Endothelial cell of umbilical vein (primary cell): ENCODE results near the gene MGST2. TPM values are rescaled to one million over a fixed set of nuclear protein-coding genes. Genes with fewer than 3 reads are reported as not detected.

ENCODE experiments used
- BruUV-seq: library from RNA; stranded (reverse); fragments of 400-500 nt; replicated peaks from 2 replicates; lab custom pipeline; 2021; lab: Mats Ljungman, UMichigan
- CTCF ChIA-PET: fragments of 300-600, 350-600 bp; sonication (Branson Sonifier 250); formaldehyde crosslinking; loops from one replicate; lab custom pipeline; 2021; ENCODE audit warnings: antibody characterized with exemption, inconsistent platforms; lab: Charles Lee
- POLR2A ChIA-PET: fragments of 300-600, 350-600 bp; sonication (Branson Sonifier 250); formaldehyde crosslinking; loops from one replicate; lab custom pipeline; 2021; ENCODE audit warnings: antibody characterized with exemption, inconsistent platforms; lab: Charles Lee
- DNase-seq: peaks from one replicate; pipeline ENCODE4 v3.0.0-alpha.2; 2011; ENCODE audit warnings: low read depth, low spot score
- FAIRE-seq: peaks from 2 replicates; lab custom pipeline; 2011; peaks lifted over from hg19 to GRCh38; lab: Jason Lieb, UNC
- H2AFZ ChIP-seq: 2 replicates; pipeline ENCODE4 v1.6.0; 2012; ENCODE audit warnings: low read depth, low read length, control low read depth, inconsistent platforms
- H3K27ac ChIP-seq: 2 replicates; pipeline ENCODE4 v1.5.1; 2011; ENCODE audit warnings: low read depth, mild to moderate bottlenecking, control low read depth, low read length, moderate library complexity; ENCODE audit not compliant: insufficient read depth
- H3K27me3 ChIP-seq, 2 experiments: 2 replicates each; pipeline versions ENCODE4 v1.6.0 to v1.6.1; 2011; ENCODE audit warnings: low read length in 2 of 2, mixed read lengths in 1 of 2; ENCODE audit not compliant: control insufficient read depth in 2 of 2, insufficient read depth in 2 of 2
- H3K36me3 ChIP-seq, 2 experiments: 2 replicates in 1 of 2; 3 replicates in 1 of 2; pipeline ENCODE4 v1.5.1; 2011; ENCODE audit warnings: low read length in 2 of 2, mild to moderate bottlenecking in 1 of 2, moderate library complexity in 1 of 2; ENCODE audit not compliant: control insufficient read depth in 2 of 2, insufficient read depth in 2 of 2; ENCODE audit errors: extremely low read depth in 1 of 2
- H3K4me1 ChIP-seq: 3 replicates; pipeline ENCODE4 v1.5.1; 2011; ENCODE audit warnings: mild to moderate bottlenecking, low read length; ENCODE audit not compliant: control insufficient read depth, insufficient read depth; ENCODE audit errors: extremely low read depth
- H3K4me2 ChIP-seq: 2 replicates; pipeline ENCODE4 v1.6.1; 2011; ENCODE audit warnings: low read length, control low read depth, mixed read lengths; ENCODE audit not compliant: insufficient read depth
- H3K4me3 ChIP-seq, 3 experiments: fragments of 200-600 bp in 1 of 3; sonication (generic), shearing (Covaris generic) in 1 of 3; replicated peaks in 1 of 3; 2 replicates each; pipeline ENCODE4 v1.5.1; 2011 to 2016; ENCODE audit warnings: control low read depth in 3 of 3, low read length in 3 of 3, mild to moderate bottlenecking in 2 of 3, inconsistent platforms in 1 of 3, low read depth in 1 of 3, moderate library complexity in 1 of 3; ENCODE audit not compliant: insufficient read depth in 1 of 3
- H3K79me2 ChIP-seq: 2 replicates; pipeline ENCODE4 v1.6.0; 2012; ENCODE audit warnings: low read length, inconsistent platforms; ENCODE audit not compliant: control insufficient read depth, insufficient read depth
- H3K9ac ChIP-seq: replicated peaks from 2 replicates; pipeline ENCODE3; 2011; ENCODE audit warnings: low read length, control low read depth; ENCODE audit not compliant: insufficient read depth; ENCODE audit errors: extremely low read depth
- H3K9me1 ChIP-seq: replicated peaks from 3 replicates; pipeline ENCODE4 v1.6.0; 2011; ENCODE audit warnings: mild to moderate bottlenecking, low read length; ENCODE audit not compliant: control insufficient read depth, insufficient read depth; ENCODE audit errors: extremely low read depth
- H3K9me3 ChIP-seq: replicated peaks from 2 replicates; pipeline ENCODE4 v1.5.1; 2012; ENCODE audit warnings: low read length, inconsistent platforms; ENCODE audit not compliant: control insufficient read depth, insufficient read depth
- H4K20me1 ChIP-seq: replicated peaks from 2 replicates; pipeline ENCODE3; 2011; ENCODE audit warnings: mild to moderate bottlenecking, low read length; ENCODE audit not compliant: control insufficient read depth, insufficient read depth; ENCODE audit errors: extremely low read depth
- CTCF ChIP-seq, 2 donors: IDR thresholded peaks; 1 replicate in 1 of 2; 2 replicates in 1 of 2; pipeline ENCODE4 v1.5.1; 2011; ENCODE audit warnings: low read length in 2 of 2, mild to moderate bottlenecking in 2 of 2, moderate library complexity in 2 of 2, control low read depth in 1 of 2, inconsistent platforms in 1 of 2, low read depth in 1 of 2; ENCODE audit not compliant: insufficient read depth in 1 of 2; ENCODE audit errors: extremely low read depth in 1 of 2
- FOS ChIP-seq: IDR thresholded peaks from 2 replicates; pipeline ENCODE4 v1.6.1; 2011; ENCODE audit warnings: mild to moderate bottlenecking, low read length, moderate library complexity, borderline replicate concordance; ENCODE audit not compliant: insufficient read depth
- MAX ChIP-seq: IDR thresholded peaks from 2 replicates; pipeline ENCODE4 v1.6.1; 2011; ENCODE audit not compliant: insufficient read depth, insufficient read length
- dilution Hi-C: fragments of 300-500 bp; cut with MboI; formaldehyde crosslinking; loops from one replicate; pipeline ENCODE4 v1.15.0; 2019; ENCODE audit warnings: low sequenced_read_pairs; ENCODE audit not compliant: extremely low pct_ligation_motif_present
- intact Hi-C: fragments of 100-400 bp; cut with micrococcal nuclease; formaldehyde crosslinking; loops from one replicate; pipeline ENCODE4 v1.10.0; 2022
- polyA plus RNA-seq, 4 experiments: library from polyadenylated mRNA; depleted of rRNA in 3 of 4; stranded (reverse) in 3 of 4; unstranded in 1 of 4; fragments of >200 nt; gene quantifications; 2 replicates each; pipeline versions ENCODE4 v1.2.1 to v1.2.3, GENCODE V29; 2011 to 2012; ENCODE audit warnings: missing spikeins in 1 of 4
- total RNA-seq: library from RNA; stranded (reverse); gene quantifications from 2 replicates; pipeline ENCODE4 v1.2.3, GENCODE V29; 2021

MGST2 gene
- total and polyA plus RNA-seq, 2 donors (not counting 3 experiments of a cell fraction or from before 2014, with no cell fraction given) = 64.3 to 78.9 TPM

GRCh38 chr4:139692309-139693012, 26.8 kb downstream of the MGST2 start:
- BruUV-seq = no TSS peak
- intact Hi-C loops (no loop called here), dilution Hi-C loops (no loop called here)
- no peaks in the 10 kb centered on the region for H3K79me2 ChIP-seq
- no peak overlapping the region for H2AFZ ChIP-seq
- CTCF ChIA-PET = interaction anchor here (0.7 to 1.2 kb wide), 3 partner anchors 12 to 36 kb away, joined by 3 to 4 read pairs (median 3); no protein-coding TSS in a partner anchor
- H3K4me2 ChIP-seq = no peak overlapping the region
- no peak overlapping the region for H3K9ac ChIP-seq
- FAIRE-seq (no peak), DNase-seq (peak; percentile 12)
- H3K27me3 ChIP-seq = no peaks in the 10 kb centered on the region
- H3K27ac ChIP-seq = no peak overlapping the region
- H3K9me3 ChIP-seq = no peaks in the 10 kb centered on the region
- no peaks in the 10 kb centered on the region for H4K20me1 ChIP-seq
- no peaks in the 10 kb centered on the region for H3K36me3 ChIP-seq
- no peaks in the 10 kb centered on the region for H3K9me1 ChIP-seq
- H3K4me3 ChIP-seq = no peak overlapping the region
- POLR2A ChIA-PET = no interaction called here
- no peaks in the 10 kb centered on the region for H3K4me1 ChIP-seq
- no peak for TF ChIP-seq MAX
- TF ChIP-seq CTCF (IDR thresholded peaks at IDR 0.05; ENCODE audit: extremely low read depth in 1 of 2, insufficient read depth in 1 of 2, low read depth in 1 of 2, low read length in 2 of 2) = peak in 1 of 2 donors; percentile 21

- ChIA-PET POLR2A (no interaction called here), CTCF (interaction anchor here (1.1 to 1.2 kb wide), 2 partner anchors 10 to 20 kb away, joined by 3 to 4 read pairs; no protein-coding TSS in a partner anchor)
- intact Hi-C loops = no loop called here
- Histone ChIP-seq H3K36me3 (no peaks in the 10 kb centered on the region), H4K20me1 (no peaks in the 10 kb centered on the region), H2AFZ (no peak overlapping the region), H3K79me2 (no peaks in the 10 kb centered on the region), H3K27me3 (no peaks in the 10 kb centered on the region), H3K9ac (no peak overlapping the region), H3K4me3 (no peak overlapping the region), H3K9me3 (no peaks in the 10 kb centered on the region), H3K27ac (no peak overlapping the region), H3K4me1 (no peaks in the 10 kb centered on the region), H3K9me1 (no peaks in the 10 kb centered on the region), H3K4me2 (no peak overlapping the region)
- dilution Hi-C loops = no loop called here
- FAIRE-seq (no peak), DNase-seq (no peak)
- TF ChIP-seq FOS = no peak
- no TSS peak for BruUV-seq
These were observed 29.0 kb downstream of the MGST2 start for GRCh38 chr4:139694522-139695107.
